GM19397 (cell line): ENCODE results near the gene SLC15A3.

Experiments
- ATAC-seq: cut with Tn5 transposase; IDR thresholded peaks from one replicate; pipeline ENCODE4 v1.9.1; 2021; ENCODE audit warnings: mild to moderate bottlenecking, moderate library complexity; ENCODE audit not compliant: unreplicated experiment

SLC15A3 gene

GRCh38 chr11:60932605-60933356, 19.2 kb downstream of the SLC15A3 start:
- ATAC-seq = no peak

GRCh38 chr11:60931917-60932316, 20.1 kb downstream of the SLC15A3 start:
- ATAC-seq = no peak

- no peak for ATAC-seq
Measured at GRCh38 chr11:60930394-60930793, 21.6 kb downstream of the SLC15A3 start.

- ATAC-seq = no peak
Measured at GRCh38 chr11:60929764-60930163, 22.2 kb downstream of the SLC15A3 start.

GRCh38 chr11:60928563-60929001, 23.4 kb downstream of the SLC15A3 start:
- no peak for ATAC-seq

- ATAC-seq = no peak
Measured at GRCh38 chr11:60927600-60927999, 24.4 kb downstream of the SLC15A3 start.

- ATAC-seq = no peak
Measured at GRCh38 chr11:60927061-60927592, 24.8 kb downstream of the SLC15A3 start.

GRCh38 chr11:60926500-60926899, 25.5 kb downstream of the SLC15A3 start:
- ATAC-seq = no peak

- ATAC-seq = no peak
Measured at GRCh38 chr11:60925868-60926267, 26.1 kb downstream of the SLC15A3 start.

GRCh38 chr11:60924906-60925853, 26.8 kb downstream of the SLC15A3 start:
- peak; percentile 12 for ATAC-seq

- ATAC-seq = peak; percentile 46
Measured at GRCh38 chr11:60924110-60924905, 27.7 kb downstream of the SLC15A3 start, which contains the start of gene TMEM132A. TMEM132A (plus strand) TSS chr11:60924460; CDS start chr11:60924634, 174 bp downstream.

GRCh38 chr11:60923800-60924109, 28.2 kb downstream of the SLC15A3 start:
- no peak for ATAC-seq

- ATAC-seq = no peak
Measured at GRCh38 chr11:60923326-60923725, 28.6 kb downstream of the SLC15A3 start.

- ATAC-seq = no peak
Measured at GRCh38 chr11:60922906-60923305, 29.1 kb downstream of the SLC15A3 start.

GRCh38 chr11:60921777-60922335, 30.1 kb downstream of the SLC15A3 start:
- ATAC-seq = no peak

- no peak for ATAC-seq
Measured at GRCh38 chr11:60921259-60921658, 30.7 kb downstream of the SLC15A3 start.

- ATAC-seq = no peak
Measured at GRCh38 chr11:60919956-60920355, 32.0 kb downstream of the SLC15A3 start.

GRCh38 chr11:60919320-60919719, 32.7 kb downstream of the SLC15A3 start:
- ATAC-seq = no peak

GRCh38 chr11:60918939-60919265, 33.1 kb downstream of the SLC15A3 start:
- ATAC-seq = no peak

GRCh38 chr11:60918251-60918938, 33.6 kb downstream of the SLC15A3 start:
- ATAC-seq = no peak
